ENCODE results near the gene CCDC158.
A peak's percentile ranks its signal among the peaks of the same experiment; 100 is the strongest.

Gene CCDC158

GRCh38 chr4:76420762-76421581 lies at the start of gene CCDC158:
Gene CCDC158 (minus strand): TSS chr4:76421141. CDS start chr4:76403207, 17,934 bp downstream.
- H3K27ac ChIP-seq = no peak within 1 kb of the TSS
- TF ChIP-seq, protein P1, sequence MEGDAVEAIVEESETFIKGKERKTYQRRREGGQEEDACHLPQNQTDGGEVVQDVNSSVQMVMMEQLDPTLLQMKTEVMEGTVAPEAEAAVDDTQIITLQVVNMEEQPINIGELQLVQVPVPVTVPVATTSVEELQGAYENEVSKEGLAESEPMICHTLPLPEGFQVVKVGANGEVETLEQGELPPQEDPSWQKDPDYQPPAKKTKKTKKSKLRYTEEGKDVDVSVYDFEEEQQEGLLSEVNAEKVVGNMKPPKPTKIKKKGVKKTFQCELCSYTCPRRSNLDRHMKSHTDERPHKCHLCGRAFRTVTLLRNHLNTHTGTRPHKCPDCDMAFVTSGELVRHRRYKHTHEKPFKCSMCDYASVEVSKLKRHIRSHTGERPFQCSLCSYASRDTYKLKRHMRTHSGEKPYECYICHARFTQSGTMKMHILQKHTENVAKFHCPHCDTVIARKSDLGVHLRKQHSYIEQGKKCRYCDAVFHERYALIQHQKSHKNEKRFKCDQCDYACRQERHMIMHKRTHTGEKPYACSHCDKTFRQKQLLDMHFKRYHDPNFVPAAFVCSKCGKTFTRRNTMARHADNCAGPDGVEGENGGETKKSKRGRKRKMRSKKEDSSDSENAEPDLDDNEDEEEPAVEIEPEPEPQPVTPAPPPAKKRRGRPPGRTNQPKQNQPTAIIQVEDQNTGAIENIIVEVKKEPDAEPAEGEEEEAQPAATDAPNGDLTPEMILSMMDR (conservative IDR thresholded peaks at IDR 0.05; ENCODE audit: low read depth) = no peak
- DNase-seq (ENCODE audit: low spot score) = peak; percentile 22
- CTCF ChIA-PET = interaction anchor here (0.6 to 1.5 kb wide), 3 partner anchors 9 to 242 kb away, joined by 3 read pairs; no protein-coding TSS in a partner anchor
- POLR2A ChIA-PET (ENCODE audit: low non-redundant PET) = interaction anchor here (0.5 to 0.9 kb wide), 2 partner anchors 10 to 81 kb away, joined by 3 read pairs; no protein-coding TSS in a partner anchor

DNA sequence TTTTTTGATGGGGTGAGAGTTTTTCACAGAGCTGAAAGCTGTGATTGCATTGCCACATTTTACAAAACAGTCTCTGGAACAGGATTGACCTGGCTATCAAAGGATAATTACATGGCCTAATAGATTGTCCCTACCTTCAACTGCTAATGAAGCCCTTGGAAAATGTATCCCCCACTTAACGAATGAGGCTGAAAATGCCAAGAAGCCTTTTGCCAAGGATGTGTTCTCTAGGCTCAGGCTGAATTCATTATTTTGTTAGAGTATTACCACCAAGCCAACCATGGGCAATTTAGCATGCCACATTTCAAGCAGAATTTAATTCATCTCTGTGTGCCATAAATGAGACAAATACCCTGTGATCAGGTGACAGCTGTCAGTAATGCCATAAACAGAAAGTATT lies 49.6 kb upstream of the CCDC158 start:
- no peak overlapping the region for H3K27ac ChIP-seq
- TF ChIP-seq, protein P1 (conservative IDR thresholded peaks at IDR 0.05; ENCODE audit: low read depth) = no peak
- no peak for DNase-seq (ENCODE audit: low spot score)
- ChIA-PET CTCF (interaction anchor here (0.6 kb wide), 1 partner anchor 11 kb away, joined by 4 read pairs; no protein-coding TSS in a partner anchor), POLR2A (ENCODE audit: low non-redundant PET) (no interaction called here)

- CTCF ChIA-PET = interaction anchor here (0.6 kb wide), 1 partner anchor 314 kb away, joined by 3 read pairs; no protein-coding TSS in a partner anchor
- POLR2A ChIA-PET (ENCODE audit: low non-redundant PET) = no interaction called here
- no peak overlapping the region for H3K27ac ChIP-seq
- TF ChIP-seq, protein P1 (conservative IDR thresholded peaks at IDR 0.05; ENCODE audit: low read depth) = no peak
- DNase-seq (ENCODE audit: low spot score) = no peak
Observed at GRCh38 chr4:76470064-76470463, 49.1 kb upstream of the CCDC158 start.

DNA sequence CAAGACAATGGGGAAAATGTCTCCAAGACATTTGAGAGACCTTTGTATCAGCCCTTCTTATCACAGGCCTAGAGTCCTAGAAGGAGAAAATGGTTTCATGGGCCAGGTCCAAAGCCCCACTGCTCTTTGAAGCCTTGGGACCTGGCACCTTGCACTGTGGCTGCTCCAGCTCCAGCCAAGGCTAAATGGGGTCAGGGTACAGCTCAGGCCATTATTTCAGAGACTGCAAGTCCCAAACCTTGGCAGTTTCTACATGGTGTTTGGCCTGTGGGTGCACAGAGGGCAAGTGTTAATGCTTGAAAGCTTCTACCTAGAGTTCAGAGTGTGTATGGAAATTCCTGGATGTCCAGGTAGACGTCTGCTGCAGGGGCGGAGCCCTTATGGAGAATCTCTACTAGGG lies 42.6 kb upstream of the CCDC158 start:
- TF ChIP-seq, protein P1 (conservative IDR thresholded peaks at IDR 0.05; ENCODE audit: low read depth) = no peak
- ChIA-PET POLR2A (ENCODE audit: low non-redundant PET) (no interaction called here), CTCF (no interaction called here)

GRCh38 chr4:76459291-76459723 lies 38.4 kb upstream of the CCDC158 start:
- TF ChIP-seq, protein P1 (conservative IDR thresholded peaks at IDR 0.05; ENCODE audit: low read depth) = no peak
- ChIA-PET POLR2A (ENCODE audit: low non-redundant PET) (interaction anchor here (0.6 kb wide), 1 partner anchor 304 kb away, joined by 4 read pairs; no protein-coding TSS in a partner anchor), CTCF (interaction anchor here (0.5 to 1.0 kb wide), 3 partner anchors 11 to 586 kb away, joined by 3 to 4 read pairs (median 3); no protein-coding TSS in a partner anchor)
- no peak overlapping the region; the same call in 1 of the 2 replicates for H3K27ac ChIP-seq
- peak; percentile 71 for DNase-seq (ENCODE audit: low spot score)

More for the DNA sequence above, 42.6 kb upstream of the CCDC158 start:
- DNase-seq (ENCODE audit: low spot score) = no peak
- no peak overlapping the region for H3K27ac ChIP-seq

DNA sequence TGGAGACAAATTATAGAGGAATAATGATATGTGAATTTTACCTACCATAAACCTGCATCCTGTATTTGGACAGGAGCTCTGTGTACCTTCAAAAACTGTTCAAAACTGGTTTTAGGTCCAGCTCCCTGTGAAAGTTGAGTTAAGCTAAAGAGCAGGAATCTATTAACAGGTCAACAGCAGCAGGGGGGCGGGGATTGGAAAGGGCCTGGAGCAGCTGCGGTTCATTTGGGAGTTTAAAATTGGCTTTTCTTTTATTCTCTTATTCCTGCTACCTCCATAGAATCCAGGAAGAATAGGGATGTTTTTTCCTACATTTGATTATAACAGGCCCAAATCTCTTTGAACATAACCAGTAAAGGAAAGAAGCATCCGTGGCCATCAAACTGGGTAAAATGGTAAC lies 37.9 kb upstream of the CCDC158 start:
- ChIA-PET CTCF (interaction anchor here (0.7 to 1.0 kb wide), 2 partner anchors 11 to 586 kb away, joined by 3 read pairs; no protein-coding TSS in a partner anchor), POLR2A (ENCODE audit: low non-redundant PET) (interaction anchor here (0.6 kb wide), 1 partner anchor 305 kb away, joined by 4 read pairs; no protein-coding TSS in a partner anchor)
- TF ChIP-seq, protein P1 (conservative IDR thresholded peaks at IDR 0.05; ENCODE audit: low read depth) = no peak
- DNase-seq (ENCODE audit: low spot score) = no peak
- no peak overlapping the region for H3K27ac ChIP-seq

Data from RWPE1 (cell line).